ENCODE measurements around the gene APOF. TPM values are rescaled to one million over a fixed set of nuclear protein-coding genes. Genes with fewer than 3 reads are reported as not detected.
A peak's percentile ranks its signal among the peaks of the same experiment; 100 is the strongest.

APOF gene
- total RNA-seq, 1 experiment from 2014 or later: not detected

- peaks cover 30% of the 10 kb centered on the region for H3K36me3 ChIP-seq
- no peaks in the 10 kb centered on the region for H3K27me3 ChIP-seq
- H3K9me3 ChIP-seq: no peaks in the 10 kb centered on the region
- DNase-seq: peak; percentile 98
- peak within 1 kb of the TSS; percentile 87 for H3K4me3 ChIP-seq
These were observed 46.8 kb downstream of the APOF start, which contains the start of gene CNPY2 for GRCh38 chr12:56315622-56316473. Gene CNPY2 (minus strand): TSS chr12:56315988. CDS start chr12:56315217, 771 bp downstream.

GRCh38 chr12:56315249-56315621 lies 47.4 kb downstream of the APOF start:
- Histone ChIP-seq H3K27me3 (no peaks in the 10 kb centered on the region), H3K4me3 (peak overlapping the region; percentile 87), H3K9me3 (no peaks in the 10 kb centered on the region), H3K36me3 (peaks cover 36% of the 10 kb centered on the region)
- DNase-seq: no peak

- Histone ChIP-seq H3K4me3 (no peak overlapping the region), H3K27me3 (no peaks in the 10 kb centered on the region), H3K36me3 (peaks cover 62% of the 10 kb centered on the region), H3K9me3 (no peaks in the 10 kb centered on the region)
- DNase-seq: no peak
These were observed 51.7 kb downstream of the APOF start for GRCh38 chr12:56311003-56311402.

Other genes starting within 250 kb of the APOF start
- gene RPL41, start 246.2 kb downstream of the APOF start, total RNA-seq (2014; rRNA removed; shearing (Covaris generic); ENCODE audit: low replicate concordance): 1,876 and 4,191 TPM in 2 replicates
- gene ZC3H10, start 244.6 kb downstream of the APOF start, total RNA-seq (2014; rRNA removed; shearing (Covaris generic); ENCODE audit: low replicate concordance): 3.5 and 5.3 TPM in 2 replicates
- 84.9 and 145 TPM in 2 replicates for gene ESYT1, start 234.6 kb downstream of the APOF start, total RNA-seq (2014; rRNA removed; shearing (Covaris generic); ENCODE audit: low replicate concordance)
- gene MYL6B, start 210.3 kb downstream of the APOF start, total RNA-seq (2014; rRNA removed; shearing (Covaris generic); ENCODE audit: low replicate concordance): 65.7 and 123 TPM in 2 replicates
- 1,658 and 1,845 TPM in 2 replicates for gene MYL6, start 204.5 kb downstream of the APOF start, total RNA-seq (2014; rRNA removed; shearing (Covaris generic); ENCODE audit: low replicate concordance)
- gene SMARCC2, start 173.4 kb downstream of the APOF start, total RNA-seq (2014; rRNA removed; shearing (Covaris generic); ENCODE audit: low replicate concordance): 10.6 and 14.8 TPM in 2 replicates
- gene RNF41, start 140.9 kb downstream of the APOF start, total RNA-seq (2014; rRNA removed; shearing (Covaris generic); ENCODE audit: low replicate concordance): 51.6 and 107 TPM in 2 replicates
- 61.0 and 115 TPM in 2 replicates for gene NABP2, start 138.5 kb downstream of the APOF start, total RNA-seq (2014; rRNA removed; shearing (Covaris generic); ENCODE audit: low replicate concordance)
- not detected in 2 replicates for gene SLC39A5, start 132.8 kb downstream of the APOF start, total RNA-seq (2014; rRNA removed; shearing (Covaris generic); ENCODE audit: low replicate concordance)
- 6.0 and 18.9 TPM in 2 replicates for gene ANKRD52, start 104.5 kb downstream of the APOF start, total RNA-seq (2014; rRNA removed; shearing (Covaris generic); ENCODE audit: low replicate concordance)
- gene COQ10A, start 95.9 kb downstream of the APOF start, total RNA-seq (2014; rRNA removed; shearing (Covaris generic); ENCODE audit: low replicate concordance): 6.9 and 7.7 TPM in 2 replicates
- 73.4 and 88.0 TPM in 2 replicates for gene CS, start 62.5 kb downstream of the APOF start, total RNA-seq (2014; rRNA removed; shearing (Covaris generic); ENCODE audit: low replicate concordance)
- 126 and 157 TPM in 2 replicates for gene CNPY2, start 46.9 kb downstream of the APOF start, total RNA-seq (2014; rRNA removed; shearing (Covaris generic); ENCODE audit: low replicate concordance)
- gene PAN2, start 28.9 kb downstream of the APOF start, total RNA-seq (2014; rRNA removed; shearing (Covaris generic); ENCODE audit: low replicate concordance): 9.3 and 11.9 TPM in 2 replicates
- gene IL23A, start 24.0 kb downstream of the APOF start, total RNA-seq (2014; rRNA removed; shearing (Covaris generic); ENCODE audit: low replicate concordance): not detected in 2 replicates
- 15.3 and 18.1 TPM in 2 replicates for gene STAT2, start 2.8 kb downstream of the APOF start, total RNA-seq (2014; rRNA removed; shearing (Covaris generic); ENCODE audit: low replicate concordance)
- gene TIMELESS, start 86.6 kb upstream of the APOF start, total RNA-seq (2014; rRNA removed; shearing (Covaris generic); ENCODE audit: low replicate concordance): 22.6 and 24.4 TPM in 2 replicates
- not detected in 2 replicates for gene MIP, start 91.8 kb upstream of the APOF start, total RNA-seq (2014; rRNA removed; shearing (Covaris generic); ENCODE audit: low replicate concordance)
- 0.35 and 0.69 TPM in 2 replicates for gene SPRYD4, start 105.7 kb upstream of the APOF start, total RNA-seq (2014; rRNA removed; shearing (Covaris generic); ENCODE audit: low replicate concordance)
- gene GLS2, start 125.3 kb upstream of the APOF start, total RNA-seq (2014; rRNA removed; shearing (Covaris generic); ENCODE audit: low replicate concordance): 1.5 TPM in 1 of 2 replicates, not detected in the other
- gene RBMS2, start 159.0 kb upstream of the APOF start, total RNA-seq (2014; rRNA removed; shearing (Covaris generic); ENCODE audit: low replicate concordance): 3.8 and 4.4 TPM in 2 replicates

All from MG63 (cell line).